Trophoblast cell (in vitro differentiated cells and primary cell): ENCODE measurements around the gene VEPH1.

Source experiments
- DNase-seq, 2 donors: peaks; one replicate each; pipeline ENCODE4 v3.0.0-alpha.2; 2016
- H2AFZ ChIP-seq: 2 replicates; pipeline ENCODE4 v1.6.1; 2013; ENCODE audit warnings: low read length, moderate library complexity, mild to moderate bottlenecking; ENCODE audit not compliant: insufficient read depth, poor library complexity
- H2AK5ac ChIP-seq: 2 replicates; pipeline ENCODE4 v1.6.1; 2013; ENCODE audit warnings: mild to moderate bottlenecking, low read length
- H2BK120ac ChIP-seq: 2 replicates; pipeline ENCODE4 v1.6.1; 2013; ENCODE audit warnings: low read length, mild to moderate bottlenecking, moderate library complexity; ENCODE audit not compliant: insufficient read depth, poor library complexity
- H2BK12ac ChIP-seq: 2 replicates; pipeline ENCODE4 v1.6.1; 2013; ENCODE audit warnings: mild to moderate bottlenecking, low read length, moderate library complexity
- H2BK5ac ChIP-seq: 2 replicates; pipeline ENCODE4 v1.6.1; 2013; ENCODE audit warnings: low read length, low read depth, moderate library complexity, mild to moderate bottlenecking; ENCODE audit not compliant: poor library complexity
- H3K14ac ChIP-seq: 2 replicates; pipeline ENCODE4 v1.6.1; 2013; ENCODE audit warnings: mild to moderate bottlenecking, low read length
- H3K18ac ChIP-seq: 2 replicates; pipeline ENCODE4 v1.6.1; 2013; ENCODE audit warnings: mild to moderate bottlenecking, low read length
- H3K23ac ChIP-seq: 2 replicates; pipeline ENCODE4 v1.6.1; 2013; ENCODE audit warnings: low read length
- H3K27ac ChIP-seq: 2 replicates; pipeline ENCODE4 v1.5.1; 2013; ENCODE audit warnings: low read depth, mild to moderate bottlenecking, inconsistent platforms, low read length, moderate library complexity
- H3K27me3 ChIP-seq: 2 replicates; pipeline ENCODE4 v1.6.1; 2013; ENCODE audit warnings: inconsistent platforms, mild to moderate bottlenecking, low read length, moderate library complexity; ENCODE audit not compliant: insufficient read depth
- H3K36me3 ChIP-seq, 2 experiments: 1 replicate in 1 of 2; 2 replicates in 1 of 2; pipeline ENCODE4 v1.6.1; 2013; ENCODE audit warnings: low read length in 2 of 2, mild to moderate bottlenecking in 2 of 2, moderate library complexity in 1 of 2; ENCODE audit not compliant: insufficient read depth in 2 of 2, control insufficient read depth in 1 of 2
- H3K4ac ChIP-seq: 2 replicates; pipeline ENCODE4 v1.6.1; 2013; ENCODE audit warnings: low read depth, mild to moderate bottlenecking, low read length, moderate library complexity
- H3K4me1 ChIP-seq, 2 experiments: 1 replicate in 1 of 2; 2 replicates in 1 of 2; pipeline ENCODE4 v1.6.1; 2013; ENCODE audit warnings: low read length in 2 of 2, mild to moderate bottlenecking in 2 of 2, moderate library complexity in 1 of 2; ENCODE audit not compliant: insufficient read depth in 2 of 2, control insufficient read depth in 1 of 2
- H3K4me2 ChIP-seq: 2 replicates; pipeline ENCODE4 v1.6.1; 2013; ENCODE audit warnings: inconsistent platforms, mild to moderate bottlenecking, low read length, moderate library complexity
- H3K4me3 ChIP-seq: 2 replicates; pipeline ENCODE4 v1.5.1; 2013; ENCODE audit warnings: mild to moderate bottlenecking, low read depth, low read length, inconsistent platforms
- H3K79me1 ChIP-seq: one replicate; pipeline ENCODE4 v1.6.1; 2013; ENCODE audit warnings: low read length
- H3K79me2 ChIP-seq: 2 replicates; pipeline ENCODE4 v1.6.1; 2013; ENCODE audit warnings: low read length, mild to moderate bottlenecking; ENCODE audit not compliant: control insufficient read depth, insufficient read depth, poor library complexity
- H3K9ac ChIP-seq: 2 replicates; pipeline ENCODE4 v1.6.1; 2013; ENCODE audit warnings: mild to moderate bottlenecking, low read length
- H3K9me3 ChIP-seq: 2 replicates; pipeline ENCODE4 v1.6.1; 2013; ENCODE audit warnings: low read depth, mild to moderate bottlenecking, control low read depth, inconsistent platforms, low read length; ENCODE audit not compliant: insufficient read depth
- H4K12ac ChIP-seq: 2 replicates; pipeline ENCODE4 v1.6.1; 2013; ENCODE audit warnings: low read depth, mild to moderate bottlenecking, low read length, moderate library complexity
- H4K8ac ChIP-seq: 2 replicates; pipeline ENCODE4 v1.6.1; 2013; ENCODE audit warnings: low read depth, mild to moderate bottlenecking, low read length, moderate library complexity
- H4K91ac ChIP-seq: one replicate; pipeline ENCODE4 v1.6.1; 2013; ENCODE audit warnings: low read depth, mild to moderate bottlenecking, low read length, moderate library complexity
- WGBS: extraction: QIAGEN DNeasy Blood & Tissue Kit; methylation state at CpG from one replicate; pipeline ENCODE4 v1.1.7; 2013; ENCODE audit warnings: missing lambda C conversion rate; ENCODE audit not compliant: insufficient read length, insufficient coverage; ENCODE audit errors: extremely low coverage; 5-methylcytosine and 5-hydroxymethylcytosine counted together

The VEPH1 gene

GRCh38 chr3:157336252-157337009 is 166.8 kb downstream of the VEPH1 start:
- Histone ChIP-seq H4K8ac (no peak overlapping the region), H2BK5ac (no peak overlapping the region), H2BK12ac (no peak overlapping the region), H4K12ac (no peak overlapping the region), H3K9ac (no peak overlapping the region), H3K79me2 (no peaks in the 10 kb centered on the region), H3K9me3 (peaks cover 2% of the 10 kb centered on the region), H2AFZ (no peak overlapping the region), H2AK5ac (no peak overlapping the region), H3K36me3 (no peaks in the 10 kb centered on the region), H2BK120ac (no peak overlapping the region), H4K91ac (no peak overlapping the region), H3K18ac (no peak overlapping the region), H3K4ac (no peak overlapping the region), H3K79me1 (no peaks in the 10 kb centered on the region), H3K27ac (no peak overlapping the region), H3K27me3 (no peaks in the 10 kb centered on the region), H3K4me2 (no peak overlapping the region), H3K14ac (no peak overlapping the region), H3K4me3 (no peak overlapping the region), H3K23ac (no peak overlapping the region), H3K4me1 (no peaks in the 10 kb centered on the region)
- WGBS, result no CpG with 5 or more reads among the region's 4 CpGs
- no peak for DNase-seq

DNA sequence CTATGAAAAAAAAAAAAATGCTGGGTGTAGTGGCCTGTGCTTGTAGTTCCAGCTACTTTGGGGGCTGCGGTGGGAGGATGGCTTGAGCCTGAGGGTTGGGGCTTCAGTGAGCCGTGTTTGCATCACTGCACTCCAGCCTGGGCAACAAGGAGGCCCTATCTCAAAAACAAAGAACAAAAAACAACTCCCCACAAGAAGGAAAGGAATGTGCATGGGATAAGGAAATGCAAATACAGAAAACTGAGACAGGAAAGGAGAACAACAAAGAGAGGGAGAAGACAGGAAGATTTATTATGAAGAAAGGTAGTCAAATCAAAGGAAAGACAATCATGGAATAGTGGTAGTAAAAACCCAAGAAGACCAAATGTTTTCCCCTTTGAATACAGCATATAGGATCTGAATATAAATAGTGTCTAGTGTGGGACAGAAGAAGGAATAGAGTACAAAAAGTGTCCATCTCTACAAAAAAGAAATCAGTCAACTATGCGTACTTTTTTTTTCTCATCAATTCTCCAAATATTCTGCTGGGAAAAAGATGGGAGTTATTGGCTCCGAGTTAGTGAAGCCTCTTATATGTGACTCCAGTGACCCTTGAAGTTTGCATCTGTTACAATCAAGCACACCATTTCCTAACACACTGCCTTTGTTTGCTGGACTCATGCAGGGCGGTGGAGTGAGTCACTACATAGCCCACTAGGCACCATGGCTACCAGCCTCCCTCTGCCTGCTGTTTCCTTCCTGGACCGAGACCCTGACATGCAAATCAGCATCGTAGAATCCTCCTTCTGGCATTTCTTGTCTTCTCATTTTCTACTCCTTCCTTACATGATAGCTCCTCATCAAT is 167.8 kb downstream of the VEPH1 start:
- Histone ChIP-seq H3K36me3 (no peaks in the 10 kb centered on the region), H3K79me2 (no peaks in the 10 kb centered on the region), H4K12ac (no peak overlapping the region), H3K14ac (no peak overlapping the region), H3K18ac (no peak overlapping the region), H2BK120ac (no peak overlapping the region), H3K23ac (no peak overlapping the region), H3K27ac (no peak overlapping the region), H3K9me3 (peaks cover 2% of the 10 kb centered on the region), H4K91ac (no peak overlapping the region), H2BK5ac (no peak overlapping the region), H2AFZ (no peak overlapping the region), H3K9ac (no peak overlapping the region), H3K4ac (no peak overlapping the region), H2BK12ac (no peak overlapping the region), H3K4me1 (no peaks in the 10 kb centered on the region), H3K79me1 (no peaks in the 10 kb centered on the region), H3K27me3 (no peaks in the 10 kb centered on the region), H4K8ac (no peak overlapping the region), H2AK5ac (no peak overlapping the region), H3K4me3 (no peak overlapping the region), H3K4me2 (no peak overlapping the region)
- no CpG with 5 or more reads among the region's 7 CpGs for WGBS
- no peak for DNase-seq

DNA sequence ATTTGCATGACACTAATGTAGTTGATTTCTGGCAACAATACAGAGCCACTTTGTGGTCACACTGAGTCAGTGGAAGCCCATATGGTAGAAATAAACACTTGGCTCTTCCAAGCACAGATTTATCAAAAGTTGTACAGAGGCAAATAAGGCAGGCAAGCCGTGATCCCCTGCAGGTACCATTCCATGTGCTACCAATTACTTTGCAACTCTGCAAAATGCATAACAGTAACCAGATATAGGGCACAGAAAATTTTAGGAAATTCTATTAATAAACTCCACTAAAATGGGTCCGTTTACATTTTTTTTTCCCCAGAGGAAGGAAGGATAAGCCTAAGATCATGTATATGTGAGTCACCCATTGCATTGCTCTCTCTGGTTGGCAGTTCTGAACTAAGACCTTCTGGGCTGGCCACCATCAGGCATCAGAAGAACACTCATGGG is 169.6 kb downstream of the VEPH1 start:
- no peaks in the 10 kb centered on the region for H3K79me1 ChIP-seq
- no peak overlapping the region for H3K18ac ChIP-seq
- H2BK12ac ChIP-seq, result no peak overlapping the region
- H2BK120ac ChIP-seq, result no peak overlapping the region
- H3K9ac ChIP-seq, result no peak overlapping the region
- no peak overlapping the region for H3K14ac ChIP-seq
- H3K27ac ChIP-seq, result no peak overlapping the region
- no peak overlapping the region for H2AFZ ChIP-seq
- no peak overlapping the region for H3K4ac ChIP-seq
- no peak overlapping the region for H4K12ac ChIP-seq
- H3K23ac ChIP-seq, result no peak overlapping the region
- no peaks in the 10 kb centered on the region for H3K79me2 ChIP-seq
- H4K8ac ChIP-seq, result no peak overlapping the region
- WGBS, result no CpG with 5 or more reads among the region's 2 CpGs
- H3K4me2 ChIP-seq, result no peak overlapping the region
- H4K91ac ChIP-seq, result no peak overlapping the region
- H2AK5ac ChIP-seq, result no peak overlapping the region
- H2BK5ac ChIP-seq, result no peak overlapping the region
- no peaks in the 10 kb centered on the region for H3K4me1 ChIP-seq
- H3K9me3 ChIP-seq, result no peaks in the 10 kb centered on the region
- H3K36me3 ChIP-seq, result no peaks in the 10 kb centered on the region
- H3K4me3 ChIP-seq, result no peak overlapping the region
- no peaks in the 10 kb centered on the region for H3K27me3 ChIP-seq
- DNase-seq, result no peak

GRCh38 chr3:157330206-157330605 is 173.0 kb downstream of the VEPH1 start:
- Histone ChIP-seq H3K79me2 (no peaks in the 10 kb centered on the region), H3K79me1 (no peaks in the 10 kb centered on the region), H3K18ac (no peak overlapping the region), H2AFZ (no peak overlapping the region), H3K9ac (no peak overlapping the region), H3K4me1 (no peaks in the 10 kb centered on the region), H3K27me3 (no peaks in the 10 kb centered on the region), H4K8ac (no peak overlapping the region), H3K23ac (no peak overlapping the region), H2BK120ac (no peak overlapping the region), H3K4ac (no peak overlapping the region), H2AK5ac (no peak overlapping the region), H3K27ac (no peak overlapping the region), H3K4me3 (no peak overlapping the region), H2BK5ac (no peak overlapping the region), H3K9me3 (no peaks in the 10 kb centered on the region), H4K12ac (no peak overlapping the region), H3K14ac (no peak overlapping the region), H3K36me3 (no peaks in the 10 kb centered on the region), H3K4me2 (no peak overlapping the region), H2BK12ac (no peak overlapping the region), H4K91ac (no peak overlapping the region)
- DNase-seq, result no peak
- WGBS, result no CpG with 5 or more reads among the region's 1 CpG
